Epidermal melanocyte (primary cell): ENCODE data around the gene ENTREP3.

Experiments used
- DNase-seq: peaks from one replicate; pipeline ENCODE4 v3.0.0; 2011; ENCODE audit warnings: low spot score; ENCODE audit not compliant: insufficient read length

The ENTREP3 gene

GRCh38 chr1:155202198-155202597 lies 53.1 kb downstream of the ENTREP3 start:
- DNase-seq: no peak

GRCh38 chr1:155200920-155201319 lies 54.4 kb downstream of the ENTREP3 start:
- no peak for DNase-seq

GRCh38 chr1:155199792-155200191 lies 55.5 kb downstream of the ENTREP3 start:
- DNase-seq: no peak

GRCh38 chr1:155198547-155198906 lies 56.8 kb downstream of the ENTREP3 start:
- no peak for DNase-seq

- no peak for DNase-seq
These were observed 57.3 kb downstream of the ENTREP3 start for GRCh38 chr1:155197901-155198546.
